Neural cell (in vitro differentiated cells): Measurements from ENCODE around the gene SLCO2A1.

Experiments
- EP300 ChIP-seq: fragments of 450-650 bp; conservative IDR thresholded peaks from 2 replicates; pipeline ENCODE4 v1.6.1; 2014; ENCODE audit warnings: antibody characterized with exemption, mild to moderate bottlenecking, moderate library complexity; ENCODE audit not compliant: poor library complexity, severe bottlenecking
- EZH2 ChIP-seq: fragments of 200-600, 300-800 bp; shearing (Covaris generic), sonication (generic); IDR thresholded peaks from 2 replicates; pipeline ENCODE4 v1.6.1; 2014; ENCODE audit warnings: antibody characterized with exemption, low read length, borderline replicate concordance, mild to moderate bottlenecking; ENCODE audit not compliant: insufficient read depth, poor library complexity, severe bottlenecking
- MXI1 ChIP-seq: fragments of 450-650 bp; conservative IDR thresholded peaks from 2 replicates; pipeline ENCODE4 v1.6.1; 2014; ENCODE audit warnings: antibody characterized with exemption, mild to moderate bottlenecking; ENCODE audit not compliant: poor library complexity, severe bottlenecking
- POLR2AphosphoS5 ChIP-seq: IDR thresholded peaks from 2 replicates; pipeline ENCODE4 v1.6.1; 2012
- RAD21 ChIP-seq: fragments of 450-650 bp; conservative IDR thresholded peaks from 2 replicates; pipeline ENCODE4 v1.6.1; 2014; ENCODE audit warnings: antibody characterized with exemption, mild to moderate bottlenecking, moderate library complexity
- REST ChIP-seq: IDR thresholded peaks from 2 replicates; pipeline ENCODE4 v1.6.1; 2012; ENCODE audit warnings: borderline replicate concordance
- SMC3 ChIP-seq: fragments of 450-650 bp; conservative IDR thresholded peaks from 2 replicates; pipeline ENCODE4 v1.6.1; 2014; ENCODE audit warnings: antibody characterized with exemption, mild to moderate bottlenecking, moderate library complexity; ENCODE audit not compliant: poor library complexity
- TAF1 ChIP-seq: IDR thresholded peaks from 2 replicates; pipeline ENCODE4 v1.6.1; 2012; ENCODE audit warnings: low read depth
- TF ChIP-seq, protein P1 (sequence below): fragments of 450-650 bp; IDR thresholded peaks from 2 replicates; pipeline ENCODE4 v1.5.1; 2014; ENCODE audit warnings: antibody characterized with exemption, mild to moderate bottlenecking, moderate library complexity; ENCODE audit not compliant: poor library complexity, severe bottlenecking

DNA sequence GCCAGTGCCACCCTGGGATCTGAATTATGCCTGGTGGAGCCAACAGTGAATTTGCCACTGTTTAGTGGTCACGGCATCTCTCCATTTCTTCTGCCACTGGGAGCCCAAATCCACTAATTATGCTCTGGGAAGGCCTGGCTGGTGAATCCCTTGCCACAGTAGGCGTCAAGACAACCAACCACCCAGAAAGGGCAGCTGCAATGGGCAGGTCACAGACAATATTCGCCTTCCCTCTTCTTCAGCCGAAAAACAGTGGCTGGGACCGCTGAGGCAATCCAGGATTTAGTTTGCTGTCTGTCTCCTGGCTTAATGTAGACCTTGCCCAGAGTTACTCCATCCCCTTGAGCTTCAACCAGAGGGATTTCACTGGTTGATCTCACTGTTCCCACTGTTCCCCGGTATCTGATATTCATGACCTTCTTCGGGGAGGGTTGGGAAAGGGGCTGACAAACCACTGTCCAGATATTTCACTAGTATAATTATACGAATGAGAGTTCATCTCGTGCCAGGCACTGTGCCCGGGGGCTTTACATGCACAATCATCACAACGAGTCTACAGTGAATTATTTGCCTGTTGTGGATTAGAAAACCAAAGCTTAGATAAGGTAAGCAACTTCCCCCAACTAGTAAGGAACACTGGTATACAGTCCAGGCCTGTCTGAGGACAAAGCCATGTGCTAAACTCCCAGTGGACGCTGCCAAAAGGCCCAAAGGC, 84.2 kb downstream of the SLCO2A1 start:
- no peak for TF ChIP-seq EZH2
- TF ChIP-seq MXI1 = no peak
- TF ChIP-seq POLR2AphosphoS5 = no peak
- TF ChIP-seq, protein P1, sequence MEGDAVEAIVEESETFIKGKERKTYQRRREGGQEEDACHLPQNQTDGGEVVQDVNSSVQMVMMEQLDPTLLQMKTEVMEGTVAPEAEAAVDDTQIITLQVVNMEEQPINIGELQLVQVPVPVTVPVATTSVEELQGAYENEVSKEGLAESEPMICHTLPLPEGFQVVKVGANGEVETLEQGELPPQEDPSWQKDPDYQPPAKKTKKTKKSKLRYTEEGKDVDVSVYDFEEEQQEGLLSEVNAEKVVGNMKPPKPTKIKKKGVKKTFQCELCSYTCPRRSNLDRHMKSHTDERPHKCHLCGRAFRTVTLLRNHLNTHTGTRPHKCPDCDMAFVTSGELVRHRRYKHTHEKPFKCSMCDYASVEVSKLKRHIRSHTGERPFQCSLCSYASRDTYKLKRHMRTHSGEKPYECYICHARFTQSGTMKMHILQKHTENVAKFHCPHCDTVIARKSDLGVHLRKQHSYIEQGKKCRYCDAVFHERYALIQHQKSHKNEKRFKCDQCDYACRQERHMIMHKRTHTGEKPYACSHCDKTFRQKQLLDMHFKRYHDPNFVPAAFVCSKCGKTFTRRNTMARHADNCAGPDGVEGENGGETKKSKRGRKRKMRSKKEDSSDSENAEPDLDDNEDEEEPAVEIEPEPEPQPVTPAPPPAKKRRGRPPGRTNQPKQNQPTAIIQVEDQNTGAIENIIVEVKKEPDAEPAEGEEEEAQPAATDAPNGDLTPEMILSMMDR = no peak
- TF ChIP-seq REST = no peak
- no peak for TF ChIP-seq TAF1
- TF ChIP-seq EP300 = no peak
- no peak for TF ChIP-seq RAD21
- no peak for TF ChIP-seq SMC3
